PC-9 (cell line): Measurements from ENCODE around the gene ASIC5.

ENCODE experiments used
- CTCF ChIP-seq: fragments of 200-600 bp; sonication (generic); conservative IDR thresholded peaks from 2 replicates; pipeline ENCODE4 v1.6.1; 2017; ENCODE audit warnings: mixed run types, antibody characterized with exemption, mild to moderate bottlenecking, moderate library complexity
- EZH2 ChIP-seq: fragments of 200-600 bp; sonication (generic); IDR thresholded peaks from 2 replicates; pipeline ENCODE4 v1.8.0; 2017; ENCODE audit warnings: antibody characterized with exemption, low read depth

- TF ChIP-seq CTCF = no peak
- no peak for TF ChIP-seq EZH2
Observed at GRCh38 chr4:155820887-155821518, 45.1 kb downstream of the ASIC5 start.
